SK-N-SH (cell line): ENCODE data around the gene PAQR6. TPM values are rescaled to one million over a fixed set of nuclear protein-coding genes. Genes with fewer than 3 reads are reported as not detected.

Experiments
- CTCF ChIA-PET: fragments of 300-600, 350-600 bp; formaldehyde crosslinking; extraction: SDS; loops from one replicate; lab custom pipeline; 2021; lab: Yijun Ruan, JAX
- POLR2A ChIA-PET: fragments of 350-600 bp; sonication (Branson Sonifier 250); formaldehyde crosslinking; extraction: SDS; loops from one replicate; lab custom pipeline; 2020; ENCODE audit warnings: antibody characterized with exemption, inconsistent platforms; lab: Yijun Ruan, JAX
- DNase-seq: peaks from one replicate; pipeline ENCODE4 v3.0.0; 2012
- H2AFZ ChIP-seq: fragments of 200-600 bp; sonication (generic); 2 replicates; pipeline ENCODE4 v1.8.1; 2016; ENCODE audit warnings: antibody characterized with exemption, mild to moderate bottlenecking, low read depth
- H3F3A ChIP-seq: fragments of 200-600 bp; sonication (generic); replicated peaks from 2 replicates; pipeline ENCODE3; 2016; ENCODE audit warnings: antibody characterized with exemption, mild to moderate bottlenecking; ENCODE audit not compliant: insufficient read depth
- H3K27ac ChIP-seq, 2 experiments: fragments of 200-500 bp in 1 of 2; fragments of 200-600 bp in 1 of 2; sonication (Bioruptor generic) in 1 of 2; sonication (generic), shearing (Covaris generic) in 1 of 2; 2 replicates each; pipeline versions ENCODE4 v1.5.1 to v1.6.1; 2014 to 2016; ENCODE audit warnings: low read depth in 2 of 2, inconsistent platforms in 1 of 2, low read length in 1 of 2, mild to moderate bottlenecking in 1 of 2, mixed read lengths in 1 of 2
- H3K27me3 ChIP-seq: fragments of 200-600 bp; sonication (generic), shearing (Covaris generic); 2 replicates; pipeline ENCODE4 v1.6.1; 2016; ENCODE audit warnings: mixed run types; ENCODE audit not compliant: insufficient read depth
- H3K36me3 ChIP-seq, 2 experiments: fragments of 200-500 bp in 1 of 2; fragments of 200-600 bp in 1 of 2; sonication (Bioruptor generic) in 1 of 2; sonication (generic) in 1 of 2; replicated peaks in 1 of 2; 2 replicates each; pipeline versions ENCODE3 to v1.5.1; 2014 to 2016; ENCODE audit warnings: low read length in 1 of 2, mild to moderate bottlenecking in 1 of 2; ENCODE audit not compliant: insufficient read depth in 2 of 2, control insufficient read depth in 1 of 2
- H3K4me1 ChIP-seq, 2 experiments: fragments of 200-500 bp in 1 of 2; fragments of 200-600 bp in 1 of 2; sonication (Bioruptor generic) in 1 of 2; sonication (generic), shearing (Covaris generic) in 1 of 2; 2 replicates each; pipeline versions ENCODE4 v1.5.1 to v1.6.1; 2014 to 2016; ENCODE audit warnings: low read depth in 1 of 2, low read length in 1 of 2, mixed run types in 1 of 2; ENCODE audit not compliant: insufficient read depth in 2 of 2, control insufficient read depth in 1 of 2
- H3K4me2 ChIP-seq: fragments of 200-600 bp; sonication (generic), shearing (Covaris generic); 2 replicates; pipeline ENCODE4 v1.6.1; 2017; ENCODE audit warnings: mixed run types
- H3K4me3 ChIP-seq, 2 experiments: fragments of 200-500 bp in 1 of 2; fragments of 200-600 bp in 1 of 2; sonication (Bioruptor generic) in 1 of 2; sonication (generic), shearing (Covaris generic) in 1 of 2; 2 replicates each; pipeline versions ENCODE4 v1.5.1 to v1.8.1; 2014 to 2016; ENCODE audit warnings: low read depth in 2 of 2, inconsistent platforms in 1 of 2, low read length in 1 of 2, mild to moderate bottlenecking in 1 of 2, mixed read lengths in 1 of 2, moderate library complexity in 1 of 2
- H3K79me2 ChIP-seq: fragments of 200-600 bp; sonication (generic); 2 replicates; pipeline ENCODE4 v1.8.1; 2017; ENCODE audit warnings: mild to moderate bottlenecking; ENCODE audit not compliant: insufficient read depth
- H3K9ac ChIP-seq: fragments of 200-600 bp; sonication (generic); 2 replicates; pipeline ENCODE4 v1.6.1; 2017; ENCODE audit warnings: mixed run types
- H3K9me2 ChIP-seq: fragments of 200-600 bp; sonication (generic); 2 replicates; pipeline ENCODE4 v1.6.1; 2017; ENCODE audit warnings: mixed run types
- H3K9me3 ChIP-seq: fragments of 200-600 bp; sonication (generic); 2 replicates; pipeline ENCODE4 v1.6.1; 2017; ENCODE audit warnings: mixed run types, mild to moderate bottlenecking, moderate library complexity
- H4K20me1 ChIP-seq: fragments of 200-600 bp; sonication (generic); 2 replicates; pipeline ENCODE4 v1.6.1; 2017; ENCODE audit warnings: mild to moderate bottlenecking, mixed run types; ENCODE audit not compliant: insufficient read depth
- CHD2 ChIP-seq: fragments of 150-350 bp; IDR thresholded peaks from 2 replicates; pipeline ENCODE4 v1.6.1; 2018; ENCODE audit warnings: low read length; ENCODE audit not compliant: partially characterized antibody
- ELF1 ChIP-seq: IDR thresholded peaks from 2 replicates; pipeline ENCODE4 v1.4.0; 2012
- EP300 ChIP-seq, 2 experiments: IDR thresholded peaks; 2 replicates each; pipeline versions ENCODE4 v1.4.0 to v1.6.1; 2012; ENCODE audit warnings: borderline replicate concordance in 1 of 2, low read depth in 1 of 2, low read length in 1 of 2
- EZH2phosphoT487 ChIP-seq: fragments of 200-600 bp; sonication (generic); IDR thresholded peaks from 2 replicates; pipeline ENCODE4 v1.6.1; 2017; ENCODE audit warnings: low read depth, mixed run types, mild to moderate bottlenecking, antibody characterized with exemption, moderate library complexity, borderline replicate concordance
- FOXJ3 ChIP-seq: sonication (generic); formaldehyde crosslinking; IDR thresholded peaks from 2 replicates; pipeline ENCODE4 v1.5.1; 2020; ENCODE audit warnings: mild to moderate bottlenecking, missing genetic modification reagents
- GABPA ChIP-seq: IDR thresholded peaks from 2 replicates; pipeline ENCODE4 v1.4.0; 2012; ENCODE audit warnings: low read depth, mild to moderate bottlenecking
- GATA2 ChIP-seq: sonication (generic); formaldehyde crosslinking; IDR thresholded peaks from 2 replicates; pipeline ENCODE4 v1.5.0; 2020; ENCODE audit warnings: mild to moderate bottlenecking, missing genetic modification reagents
- JUND ChIP-seq: IDR thresholded peaks from 2 replicates; pipeline ENCODE4 v1.4.0; 2012
- MXI1 ChIP-seq: IDR thresholded peaks from 2 replicates; pipeline ENCODE4 v1.6.1; 2012; ENCODE audit warnings: mild to moderate bottlenecking, low read depth, low read length, improper control_type of control experiment
- NFIC ChIP-seq: IDR thresholded peaks from 2 replicates; pipeline ENCODE4 v1.4.0; 2012; ENCODE audit warnings: borderline replicate concordance
- RAD21 ChIP-seq: IDR thresholded peaks from 2 replicates; pipeline ENCODE4 v1.6.1; 2012; ENCODE audit warnings: mild to moderate bottlenecking, low read length
- REST ChIP-seq: IDR thresholded peaks from 2 replicates; pipeline ENCODE4 v1.6.1; 2012; ENCODE audit warnings: mild to moderate bottlenecking, low read depth, low read length, moderate library complexity
- RFX5 ChIP-seq: IDR thresholded peaks from 2 replicates; pipeline ENCODE4 v1.6.1; 2012; ENCODE audit warnings: mild to moderate bottlenecking, improper control_type of control experiment, low read length
- RXRA ChIP-seq: IDR thresholded peaks from 2 replicates; pipeline ENCODE4 v1.4.0; 2012; ENCODE audit warnings: low read depth, mild to moderate bottlenecking, borderline replicate concordance
- SIN3A ChIP-seq: IDR thresholded peaks from 2 replicates; pipeline ENCODE4 v1.6.1; 2012; ENCODE audit warnings: low read depth, mild to moderate bottlenecking, low read length, moderate library complexity, borderline replicate concordance
- TAF1 ChIP-seq: IDR thresholded peaks from 2 replicates; pipeline ENCODE4 v1.6.1; 2012; ENCODE audit warnings: low read depth, mild to moderate bottlenecking, low read length, moderate library complexity, borderline replicate concordance
- ZBTB33 ChIP-seq: IDR thresholded peaks from 2 replicates; pipeline ENCODE4 v1.4.0; 2012; ENCODE audit warnings: low read depth, borderline replicate concordance
- WGBS: methylation state at CpG from one replicate; pipeline ENCODE4 v1.1.6; 2017; ENCODE audit warnings: low lambda C conversion rate; 5-methylcytosine and 5-hydroxymethylcytosine counted together
- polyA plus RNA-seq, 3 experiments: library from polyadenylated mRNA; depleted of rRNA; stranded (reverse); fragments of >200 nt; gene quantifications; 2 replicates each; pipeline ENCODE4 v1.2.3, GENCODE V29; 2012

PAQR6 gene
- polyA plus RNA-seq, 1 of the 3 experiments (the other 2 are of a cell fraction): 2.4 TPM

GRCh38 chr1:156230473-156230837 is 17.4 kb downstream of the PAQR6 start (continued):
- TF ChIP-seq ZBTB33 (no peak), EP300 (IDR thresholded peaks at IDR 0.05; ENCODE audit: borderline replicate concordance in 1 of 2, low read depth in 1 of 2, low read length in 1 of 2) (no peak)

- TF ChIP-seq FOXJ3 (CRISPR knock-in tag) (no peak), GATA2 (CRISPR knock-in tag) (no peak), MXI1 (no peak), EP300 (IDR thresholded peaks at IDR 0.05; ENCODE audit: borderline replicate concordance in 1 of 2, low read depth in 1 of 2, low read length in 1 of 2) (no peak), SIN3A (no peak), EZH2phosphoT487 (no peak), REST (no peak), GABPA (no peak), NFIC (no peak), ELF1 (no peak), CHD2 (no peak), RXRA (no peak), TAF1 (no peak), RAD21 (no peak), RFX5 (no peak), JUND (no peak)
- 95% methylated on average over 11 of the region's 11 CpGs for WGBS
Observed at GRCh38 chr1:156229809-156230472, 17.9 kb downstream of the PAQR6 start.

More at GRCh38 chr1:156229809-156230472, 17.9 kb downstream of the PAQR6 start:
- DNase-seq: no peak
- H3K36me3 ChIP-seq: peaks cover 0 to 11% of the 10 kb centered on the region in 2 experiments
- H3K4me1 ChIP-seq: peaks cover 0 to 11% of the 10 kb centered on the region in 2 experiments; a peak in 3 of 4 replicates
- H3K4me2 ChIP-seq: no peak overlapping the region
- no peaks in the 10 kb centered on the region for H3K27me3 ChIP-seq
- no peak overlapping the region for H3K27ac ChIP-seq
- H3K79me2 ChIP-seq: peaks cover 4% of the 10 kb centered on the region; the same call in 1 of the 2 replicates
- CTCF ChIA-PET: interaction anchor here (0.8 to 7.1 kb wide), 9 partner anchors 17 to 133 kb away, joined by 3 to 121 read pairs (median 6); partner anchors contain the start of gene PMF1
- POLR2A ChIA-PET: no interaction called here
- H3K4me3 ChIP-seq: no peak overlapping the region
- no peaks in the 10 kb centered on the region for H3K9me3 ChIP-seq
- peaks cover 15% of the 10 kb centered on the region for H3F3A ChIP-seq
- H2AFZ ChIP-seq: no peak overlapping the region
- H3K9me2 ChIP-seq: no peaks in the 10 kb centered on the region
- no peaks in the 10 kb centered on the region for H4K20me1 ChIP-seq
- no peak overlapping the region for H3K9ac ChIP-seq
